GM21447 (cell line): ENCODE data around the gene KCNG4.

ENCODE experiments used
- ATAC-seq: cut with Tn5 transposase; IDR thresholded peaks from one replicate; pipeline ENCODE4 v1.9.1; 2021; ENCODE audit not compliant: unreplicated experiment

The KCNG4 gene

DNA sequence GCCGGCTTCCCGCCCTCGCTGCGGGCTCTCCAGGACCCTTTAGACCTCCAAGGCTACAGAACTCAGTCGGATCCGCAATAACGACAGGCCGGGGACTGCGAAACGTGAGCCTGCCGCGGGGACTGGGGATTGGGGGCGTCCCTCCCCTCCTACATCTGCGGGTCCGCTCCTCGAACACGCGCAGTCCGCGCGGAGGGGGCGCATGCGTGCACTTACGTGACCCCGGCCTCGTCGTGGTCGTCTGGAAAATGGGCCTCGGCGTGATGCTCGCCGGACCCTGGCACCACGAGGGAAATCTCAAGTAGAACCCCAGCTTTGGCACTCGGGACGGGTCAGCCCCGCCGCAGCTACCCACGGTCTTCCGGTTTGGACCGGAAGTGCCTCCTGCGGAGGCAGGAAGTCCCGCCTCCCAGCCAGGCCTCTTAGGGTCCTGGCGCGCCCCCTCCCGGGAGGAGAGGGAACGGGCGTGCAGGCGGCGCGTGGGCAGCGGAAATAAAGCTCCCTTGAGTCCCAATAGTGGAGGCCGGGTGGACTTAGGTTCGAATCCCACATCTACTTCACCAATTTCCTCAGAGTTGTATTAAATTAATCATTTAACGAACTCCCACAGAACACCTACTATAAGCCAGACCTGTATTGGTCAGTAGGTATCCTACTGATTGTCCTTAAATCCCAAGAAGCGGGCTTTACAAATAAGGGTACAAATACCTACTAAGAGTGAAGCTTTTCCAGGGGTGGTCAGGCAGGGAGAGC lies 53.0 kb downstream of the KCNG4 start, which contains the start of gene TAF1C:
TAF1C (minus strand) TSS at position 373 of the 753 bp plus-strand sequence. CDS start 2,069 bp downstream, outside the sequence.
- peak; percentile 90 for ATAC-seq

- ATAC-seq = no peak
Measured at GRCh38 chr16:84184775-84185174, 55.0 kb downstream of the KCNG4 start.

GRCh38 chr16:84183911-84184591 lies 55.8 kb downstream of the KCNG4 start:
- ATAC-seq = no peak

DNA sequence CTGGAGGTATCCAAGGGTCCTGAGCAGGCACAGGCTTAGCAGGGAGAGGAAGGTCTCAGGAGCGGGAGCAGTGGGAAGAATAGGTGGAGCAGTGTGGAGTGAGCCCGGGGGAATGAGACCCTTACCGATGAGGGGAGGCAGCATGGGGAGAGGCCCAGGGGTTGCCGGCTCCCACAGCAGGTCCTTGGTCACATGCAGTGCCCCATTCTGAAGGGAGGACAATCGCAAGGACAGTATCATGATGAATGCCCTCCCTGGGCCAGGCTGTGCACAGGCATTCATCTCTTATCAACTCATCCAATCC lies 56.3 kb downstream of the KCNG4 start:
- no peak for ATAC-seq

- no peak for ATAC-seq
Measured at GRCh38 chr16:84182680-84183571, 56.9 kb downstream of the KCNG4 start.

DNA sequence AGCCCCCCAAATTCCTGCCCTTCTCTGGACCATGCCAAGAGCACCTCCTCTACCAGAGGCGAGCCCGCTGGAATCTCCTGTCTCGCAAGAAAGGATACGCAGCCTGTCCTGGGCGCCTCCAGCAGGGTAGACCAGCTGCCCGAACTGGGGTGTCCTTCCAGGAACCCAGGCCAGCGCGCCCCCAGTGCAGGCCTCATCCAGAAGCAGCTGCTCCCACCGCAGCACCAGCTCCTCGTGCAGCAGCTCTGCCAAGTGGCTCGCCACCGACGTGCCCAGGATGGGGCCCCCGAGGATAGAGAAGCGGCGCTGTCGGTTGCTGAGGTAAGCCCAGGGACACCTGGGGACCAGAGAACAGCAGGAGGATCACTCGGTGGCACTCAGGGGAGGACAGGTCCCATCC lies 57.7 kb downstream of the KCNG4 start:
- no peak for ATAC-seq

GRCh38 chr16:84181144-84181915 lies 58.5 kb downstream of the KCNG4 start:
- ATAC-seq = no peak

DNA sequence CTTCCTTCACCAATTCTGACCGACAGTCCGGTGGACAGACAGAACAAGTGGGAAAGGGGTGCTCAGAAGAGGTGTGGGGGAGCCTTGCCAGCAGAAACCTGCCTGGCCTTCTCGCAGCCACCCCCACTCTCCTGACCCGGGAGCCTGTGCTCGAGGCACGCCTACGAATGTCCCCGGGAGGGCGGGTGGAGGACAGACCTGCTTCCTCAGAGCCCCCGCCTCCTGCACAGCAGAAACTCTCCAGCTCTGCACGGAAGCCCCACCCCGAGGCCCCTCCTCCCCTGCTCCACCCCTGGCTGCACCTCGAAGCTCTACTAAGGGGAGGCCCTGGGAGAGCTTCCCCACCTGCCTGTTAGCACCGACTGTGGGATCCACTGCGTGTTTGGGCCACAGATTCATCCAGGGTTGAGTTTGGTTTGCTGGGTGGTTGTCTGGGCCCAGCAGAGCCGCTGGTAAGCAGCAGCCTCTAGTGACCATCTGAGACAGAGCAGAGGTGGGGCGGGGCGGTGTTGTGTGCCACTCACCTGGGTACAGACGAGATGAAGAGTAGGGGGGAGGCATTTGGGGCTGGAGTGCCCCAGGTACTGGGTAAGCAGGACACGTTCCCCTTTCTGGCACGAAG lies 59.2 kb downstream of the KCNG4 start:
- ATAC-seq = no peak

DNA sequence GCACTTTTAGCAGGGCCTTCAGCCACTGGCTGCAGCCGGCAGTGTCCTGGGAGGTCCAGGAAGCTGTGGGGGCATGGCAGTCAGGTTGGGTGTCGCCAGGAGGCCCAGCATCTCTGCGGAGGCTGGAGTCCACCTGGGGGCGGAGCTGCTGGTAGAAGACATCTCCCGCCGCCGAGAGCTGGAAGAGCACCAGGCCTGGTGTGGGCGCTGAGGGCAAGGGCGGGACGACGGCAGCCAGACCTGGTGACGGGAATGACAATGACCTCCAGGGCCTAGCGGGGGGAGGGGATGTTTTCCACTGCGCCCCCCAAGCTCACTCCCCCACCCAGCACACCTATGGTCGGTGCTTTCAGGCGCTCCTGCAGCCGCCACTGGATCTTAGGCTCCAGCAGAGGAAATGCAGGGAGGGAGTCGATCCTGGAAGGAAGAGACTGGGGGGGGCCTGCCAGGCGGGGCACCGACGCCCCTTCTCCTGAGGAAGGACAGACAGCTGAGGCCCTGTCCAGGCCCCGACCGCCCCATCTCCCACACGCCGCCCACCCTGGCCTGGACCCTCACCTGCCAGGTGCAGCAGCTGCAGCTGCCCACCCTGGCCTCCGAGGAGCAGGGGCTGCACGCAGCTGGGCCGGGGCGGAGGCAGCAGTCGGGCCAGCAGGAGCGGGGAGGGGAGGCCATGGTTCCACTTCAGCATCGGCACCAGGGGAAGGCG lies 60.0 kb downstream of the KCNG4 start:
- ATAC-seq = no peak

DNA sequence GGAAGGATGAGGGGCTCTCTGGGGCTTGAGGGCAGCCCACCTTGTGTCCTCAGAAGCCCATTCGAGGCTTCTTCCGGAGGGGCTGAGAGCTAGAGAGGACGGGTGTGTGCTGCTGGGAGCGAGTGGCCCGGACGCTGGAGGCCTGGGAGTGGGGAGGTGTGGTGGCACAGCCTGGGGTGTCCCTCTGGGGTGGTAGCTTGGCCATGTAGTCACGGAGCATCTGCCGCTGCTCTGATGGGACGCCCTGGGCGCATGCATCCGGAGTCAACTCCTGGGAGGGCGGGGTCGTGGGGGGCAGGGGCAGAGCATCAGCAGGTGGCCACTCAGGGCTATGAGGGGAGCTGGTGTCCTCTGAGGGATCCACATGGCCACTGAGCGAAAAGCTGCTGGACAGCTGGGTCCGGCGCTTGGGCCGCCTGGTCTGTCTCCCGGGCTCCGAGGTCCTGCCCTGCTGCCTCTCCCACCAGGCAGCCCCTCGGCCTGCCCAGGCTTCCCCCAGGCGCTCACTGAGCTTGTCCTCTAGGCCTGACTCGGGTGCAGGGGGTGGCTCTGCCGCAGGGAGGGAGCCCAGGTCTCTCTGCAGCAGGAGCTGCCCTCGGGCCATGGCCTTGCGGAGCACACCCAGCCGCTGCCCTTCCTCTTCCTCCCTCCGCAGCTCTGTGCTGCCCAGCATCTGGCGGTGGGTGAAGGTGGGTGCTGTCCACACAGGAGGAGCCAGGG lies 60.8 kb downstream of the KCNG4 start:
- ATAC-seq = no peak

- no peak for ATAC-seq
Measured at GRCh38 chr16:84178146-84178765, 61.6 kb downstream of the KCNG4 start.

GRCh38 chr16:84177741-84178073 lies 62.1 kb downstream of the KCNG4 start:
- ATAC-seq = no peak

DNA sequence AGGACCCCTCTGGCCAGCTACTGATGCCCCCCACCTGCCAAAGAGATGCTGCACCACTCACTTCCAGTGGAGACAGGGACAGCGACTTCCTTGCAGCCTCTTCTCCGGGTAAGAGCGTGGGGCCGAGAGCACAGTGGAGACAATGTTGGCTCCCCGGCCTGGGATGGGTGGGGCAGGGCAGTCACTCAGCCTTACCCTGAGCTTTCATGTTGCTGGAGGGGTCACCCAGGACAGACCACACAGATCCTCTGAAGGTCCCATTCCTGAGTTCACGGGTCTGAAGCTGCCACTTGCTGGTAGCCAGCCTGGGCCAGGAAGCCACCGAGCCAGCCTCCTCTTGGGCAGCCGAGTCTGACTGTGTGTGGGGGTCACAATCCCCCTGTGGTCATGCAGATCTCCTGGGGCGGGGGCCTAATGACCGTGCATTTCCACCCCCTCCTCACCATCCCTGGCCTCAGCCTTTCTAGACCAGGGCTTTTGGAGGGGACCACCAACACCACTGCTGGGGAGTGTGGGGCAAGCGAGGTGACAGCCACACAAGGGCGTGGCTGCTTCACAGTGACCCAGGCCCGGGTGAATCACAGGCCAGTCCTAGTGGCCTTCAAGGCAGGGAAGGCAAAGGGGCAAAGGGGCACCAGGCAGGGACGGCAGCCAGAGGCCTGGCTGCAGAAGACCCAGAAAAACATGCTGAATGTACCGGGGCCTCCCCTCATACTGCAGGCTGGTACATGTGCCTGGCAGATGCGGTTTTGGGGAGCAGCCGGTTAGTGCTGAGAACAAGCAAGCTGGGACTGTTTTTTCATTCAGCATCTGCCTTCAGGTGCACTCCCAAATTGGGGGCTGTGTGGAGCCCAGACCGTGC lies 63.4 kb downstream of the KCNG4 start:
- no peak for ATAC-seq

DNA sequence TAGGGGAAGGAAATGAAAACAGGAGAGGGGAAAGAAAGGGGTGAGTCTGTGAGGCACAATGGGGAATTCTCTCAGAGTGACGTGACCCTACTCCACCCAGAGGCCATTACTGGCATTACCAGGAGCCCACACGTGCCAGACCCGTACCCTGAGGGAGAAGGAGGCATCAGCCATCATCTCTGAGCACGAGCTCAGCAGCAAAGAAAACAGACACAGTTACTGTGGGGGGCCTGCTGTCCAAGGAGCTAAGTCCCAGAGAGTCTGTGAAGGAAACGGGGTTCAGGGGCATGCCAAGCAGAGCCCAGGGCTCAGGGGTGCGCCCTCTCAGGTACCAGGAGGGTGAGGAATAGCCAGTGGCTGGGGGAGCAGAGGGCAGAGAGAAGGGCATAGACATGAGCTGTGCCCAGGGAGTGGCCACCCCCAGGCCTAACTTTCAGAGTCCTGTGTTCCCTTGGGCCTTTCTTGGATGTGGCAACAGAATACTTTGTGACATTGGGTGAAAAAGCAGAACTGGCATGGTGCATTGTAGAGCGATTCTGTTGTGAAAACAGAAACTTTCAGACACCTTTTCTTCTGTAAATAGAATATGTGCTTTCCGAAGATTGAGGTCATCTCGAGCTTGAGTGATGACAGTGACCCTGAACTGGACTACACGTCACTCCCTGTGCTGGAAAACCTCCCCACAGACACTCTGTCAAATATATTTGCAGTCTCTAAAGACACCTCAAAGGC lies 64.3 kb downstream of the KCNG4 start:
- peak; percentile 87 for ATAC-seq

DNA sequence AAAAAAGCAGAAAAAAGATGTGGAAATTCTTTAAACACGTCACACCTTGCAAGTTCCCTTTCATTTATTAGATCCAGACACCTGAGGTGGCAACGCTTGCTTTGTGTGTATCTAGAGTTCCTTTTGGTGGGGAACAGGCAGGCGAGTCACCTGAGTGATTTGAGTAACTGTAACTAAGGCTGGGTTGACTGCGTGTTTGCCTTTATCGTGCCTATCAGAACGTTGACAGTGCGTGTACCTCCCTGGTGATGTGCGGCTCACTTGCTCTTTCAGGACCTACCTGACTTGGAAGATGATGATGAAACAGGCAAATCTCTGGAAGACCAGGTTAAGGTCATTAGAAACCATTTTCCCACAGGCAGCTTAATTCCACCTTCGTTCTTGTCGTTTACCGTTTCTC lies 65.4 kb downstream of the KCNG4 start:
- ATAC-seq = no peak

- no peak for ATAC-seq
Measured at GRCh38 chr16:84169765-84170310, 70.0 kb downstream of the KCNG4 start.
